Stimulated activated CD4-positive, alpha-beta T cell treated with anti-CD3 and anti-CD28 coated beads, TNF-alpha, amount 100 ng/mL, for 4 hours (primary cell): ENCODE results near the gene TTN.
"Not testable (repeated sequence)": the region's sequence is repeated elsewhere in the genome, so short reads cannot be mapped to it uniquely, and the experiment has no call there.

Experiments
- DNase-seq, 3 experiments: peaks; one replicate each; pipeline ENCODE4 v3.0.0-alpha.2; 2020; ENCODE audit warnings: low read depth in 3 of 3

Gene TTN

GRCh38 chr2:178658480-178658879 is 148.7 kb downstream of the TTN start:
- DNase-seq = not testable (repeated sequence)

- no peak for DNase-seq
Observed at GRCh38 chr2:178650554-178650953, 156.7 kb downstream of the TTN start.

GRCh38 chr2:178644919-178645318 is 162.3 kb downstream of the TTN start:
- DNase-seq = no peak

GRCh38 chr2:178641498-178641897 is 165.7 kb downstream of the TTN start:
- no peak for DNase-seq

GRCh38 chr2:178635897-178636296 is 171.3 kb downstream of the TTN start:
- no peak for DNase-seq

- no peak for DNase-seq
Observed at GRCh38 chr2:178632729-178633128, 174.5 kb downstream of the TTN start.

- no peak for DNase-seq
Observed at GRCh38 chr2:178630581-178630980, 176.6 kb downstream of the TTN start.

- DNase-seq = no peak
Observed at GRCh38 chr2:178629463-178629862, 177.8 kb downstream of the TTN start.

GRCh38 chr2:178628605-178629004 is 178.6 kb downstream of the TTN start:
- DNase-seq = no peak

- DNase-seq = no peak
Observed at GRCh38 chr2:178627401-178627800, 179.8 kb downstream of the TTN start.

- no peak for DNase-seq
Observed at GRCh38 chr2:178615969-178616368, 191.3 kb downstream of the TTN start.

GRCh38 chr2:178602901-178603300 is 204.3 kb downstream of the TTN start:
- no peak for DNase-seq

GRCh38 chr2:178592655-178593054 is 214.6 kb downstream of the TTN start:
- DNase-seq = no peak

GRCh38 chr2:178589335-178589734 is 217.9 kb downstream of the TTN start:
- DNase-seq = no peak

GRCh38 chr2:178584666-178585065 is 222.6 kb downstream of the TTN start:
- DNase-seq = no peak

- no peak for DNase-seq
Observed at GRCh38 chr2:178579006-178579405, 228.2 kb downstream of the TTN start.

GRCh38 chr2:178574789-178575188 is 232.4 kb downstream of the TTN start:
- DNase-seq = no peak

- no peak for DNase-seq
Observed at GRCh38 chr2:178568227-178568626, 239.0 kb downstream of the TTN start.

GRCh38 chr2:178553047-178553446 is 254.2 kb downstream of the TTN start:
- DNase-seq = no peak

- DNase-seq = no peak
Observed at GRCh38 chr2:178550352-178550751, 256.9 kb downstream of the TTN start.

- no peak for DNase-seq
Observed at GRCh38 chr2:178542569-178542968, 264.7 kb downstream of the TTN start.

- DNase-seq = no peak
Observed at GRCh38 chr2:178542161-178542560, 265.1 kb downstream of the TTN start.

- DNase-seq = no peak
Observed at GRCh38 chr2:178536037-178536436, 271.2 kb downstream of the TTN start.

- no peak for DNase-seq
Observed at GRCh38 chr2:178531168-178531567, 276.1 kb downstream of the TTN start.

GRCh38 chr2:178530625-178531142 is 276.5 kb downstream of the TTN start:
- no peak for DNase-seq
